GM19468 (cell line): ENCODE measurements around the gene GRM5.
"Not testable (repeated sequence)": the region's sequence is repeated elsewhere in the genome, so short reads cannot be mapped to it uniquely, and the experiment has no call there.

ENCODE experiments used
- ATAC-seq: cut with Tn5 transposase; IDR thresholded peaks from one replicate; pipeline ENCODE4 v1.9.1; 2021; ENCODE audit warnings: mild to moderate bottlenecking, moderate library complexity, moderate number of reproducible peaks; ENCODE audit not compliant: unreplicated experiment; ENCODE audit errors: extremely low read depth

Gene GRM5

GRCh38 chr11:88469561-88470225 is 596.1 kb downstream of the GRM5 start:
- no peak for ATAC-seq

GRCh38 chr11:88464528-88464927 is 601.3 kb downstream of the GRM5 start:
- no peak for ATAC-seq

GRCh38 chr11:88463301-88463700 is 602.5 kb downstream of the GRM5 start:
- ATAC-seq, result not testable (repeated sequence)

GRCh38 chr11:88458047-88458446 is 607.7 kb downstream of the GRM5 start:
- not testable (repeated sequence) for ATAC-seq

- no peak for ATAC-seq
Measured at GRCh38 chr11:88455974-88456373, 609.8 kb downstream of the GRM5 start.

GRCh38 chr11:88454881-88455280 is 610.9 kb downstream of the GRM5 start:
- ATAC-seq, result no peak
